K562 (cell line): ENCODE measurements around the gene LRP1B. TPM values are rescaled to one million over a fixed set of nuclear protein-coding genes. Genes with fewer than 3 reads are reported as not detected.

ENCODE experiments used
- ATAC-seq: fragments of 200-7000 bp; cut with Tn5 transposase; 3 replicates; pipeline ENCODE4 v1.9.1; 2020; ENCODE audit warnings: moderate library complexity
- BruUV-seq: library from RNA; stranded (reverse); fragments of 400-500 nt; replicated peaks from 2 replicates; lab custom pipeline; 2021; lab: Mats Ljungman, UMichigan
- CTCF ChIA-PET: fragments of 300-600 bp; formaldehyde crosslinking; extraction: SDS; loops from one replicate; lab custom pipeline; 2021; ENCODE audit warnings: low intra/inter-chr PET ratio; lab: Yijun Ruan, JAX
- POLR2A ChIA-PET: fragments of 300-600, 350-650 bp; sonication (Branson Sonifier 250); formaldehyde crosslinking; extraction: SDS; loops from one replicate; lab custom pipeline; 2021; ENCODE audit warnings: antibody characterized with exemption, inconsistent platforms; lab: Yijun Ruan, JAX
- DNase-seq, 4 experiments: peaks; one replicate each; pipeline versions ENCODE4 v3.0.0 to v3.0.0-alpha.2; 2011 to 2018; ENCODE audit warnings: low spot score in 3 of 4, mixed read lengths in 3 of 4; ENCODE audit errors: extremely low read depth in 1 of 4
- FAIRE-seq: peaks from 2 replicates; lab custom pipeline; 2011; peaks lifted over from hg19 to GRCh38; lab: Jason Lieb, UNC
- H2AFZ ChIP-seq: 2 replicates; pipeline ENCODE4 v1.6.0; 2011; ENCODE audit warnings: low read depth, low read length, control low read depth, inconsistent platforms
- H3K27ac ChIP-seq: fragments of 200-600 bp; 3 replicates; pipeline ENCODE4 v1.8.0; 2011; ENCODE audit warnings: low read depth, mild to moderate bottlenecking, control low read depth, inconsistent platforms, low read length, moderate library complexity, mixed read lengths; ENCODE audit errors: extremely low read depth
- H3K27me3 ChIP-seq, 2 experiments: fragments of 300-600 bp in 1 of 2; 2 replicates in 1 of 2; 3 replicates in 1 of 2; pipeline versions ENCODE4 v1.6.0 to v1.8.0; 2011; ENCODE audit warnings: inconsistent platforms in 2 of 2, low read length in 2 of 2, mild to moderate bottlenecking in 1 of 2, mixed read lengths in 1 of 2, moderate library complexity in 1 of 2; ENCODE audit not compliant: control insufficient read depth in 2 of 2, insufficient read depth in 2 of 2
- H3K36me3 ChIP-seq: fragments of 300-600 bp; 3 replicates; pipeline ENCODE4 v1.8.0; 2011; ENCODE audit warnings: mild to moderate bottlenecking, low read length, inconsistent platforms; ENCODE audit not compliant: control insufficient read depth, insufficient read depth
- H3K4me1 ChIP-seq, 2 experiments: fragments of 200-600 bp in 1 of 2; replicated peaks in 1 of 2; 2 replicates in 1 of 2; 3 replicates in 1 of 2; pipeline versions ENCODE4 v1.5.1 to v1.8.0; 2011; ENCODE audit warnings: inconsistent platforms in 2 of 2, low read length in 2 of 2, mild to moderate bottlenecking in 1 of 2, mixed read lengths in 1 of 2, moderate library complexity in 1 of 2; ENCODE audit not compliant: control insufficient read depth in 2 of 2, insufficient read depth in 2 of 2
- H3K4me2 ChIP-seq: 2 replicates; pipeline ENCODE4 v1.6.1; 2011; ENCODE audit warnings: low read length, control low read depth, inconsistent platforms, mixed read lengths; ENCODE audit not compliant: insufficient read depth
- H3K4me3 ChIP-seq: fragments of 200-600 bp; sonication (generic), shearing (Covaris generic); 2 replicates; pipeline ENCODE4 v1.5.1; 2016; ENCODE audit warnings: control low read depth, inconsistent platforms
- H3K79me2 ChIP-seq: fragments of 200-600 bp; 3 replicates; pipeline ENCODE4 v1.8.0; 2011; ENCODE audit warnings: low read length, inconsistent platforms; ENCODE audit not compliant: control insufficient read depth, insufficient read depth
- H3K9ac ChIP-seq, 2 experiments: 2 replicates each; pipeline versions ENCODE4 v1.6.0 to v1.6.1; 2011; ENCODE audit warnings: low read depth in 2 of 2, low read length in 2 of 2, control low read depth in 1 of 2, inconsistent platforms in 1 of 2, mild to moderate bottlenecking in 1 of 2, mixed read lengths in 1 of 2; ENCODE audit not compliant: insufficient read depth in 1 of 2
- H3K9me1 ChIP-seq: one replicate; pipeline ENCODE4 v1.6.0; 2011; ENCODE audit warnings: inconsistent platforms, mild to moderate bottlenecking, low read length, moderate library complexity; ENCODE audit not compliant: control insufficient read depth, insufficient read depth
- H3K9me3 ChIP-seq: replicated peaks from 2 replicates; pipeline ENCODE4 v1.5.1; 2011; ENCODE audit warnings: low read depth, low read length, inconsistent platforms; ENCODE audit not compliant: control insufficient read depth, insufficient read depth
- H4K20me1 ChIP-seq: replicated peaks from 2 replicates; pipeline ENCODE4 v1.6.1; 2011; ENCODE audit warnings: low read length, inconsistent platforms, mixed read lengths; ENCODE audit not compliant: control insufficient read depth, insufficient read depth
- DDX20 ChIP-seq: fragments of 450-650 bp; IDR thresholded peaks from 2 replicates; pipeline ENCODE4 v1.6.1; 2016; ENCODE audit warnings: missing genetic modification characterization, low read depth, mild to moderate bottlenecking, missing compliant biosample characterization, moderate library complexity
- EHMT2 ChIP-seq: fragments of 450-650 bp; IDR thresholded peaks from 2 replicates; pipeline ENCODE4 v1.6.1; 2018; ENCODE audit warnings: antibody characterized with exemption
- HDGF ChIP-seq: fragments of 450-650 bp; IDR thresholded peaks from 2 replicates; pipeline ENCODE4 v1.6.1; 2016
- KAT2B ChIP-seq: IDR thresholded peaks from one replicate; pipeline ENCODE4 v1.6.1; 2012; ENCODE audit warnings: low read depth, mild to moderate bottlenecking, control low read depth, inconsistent platforms, low read length, moderate library complexity
- POLR2A ChIP-seq: fragments of 450-650 bp; conservative IDR thresholded peaks from 2 replicates; pipeline ENCODE4 v1.6.1; 2016
- SAP30 ChIP-seq: fragments of 200-600 bp; sonication (generic); IDR thresholded peaks from 2 replicates; pipeline ENCODE4 v1.6.1; 2012; ENCODE audit warnings: borderline replicate concordance, low read depth, mild to moderate bottlenecking, moderate library complexity, low read length, control low read depth, inconsistent platforms; ENCODE audit not compliant: insufficient read depth, poor library complexity, severe bottlenecking
- ZNF3 ChIP-seq: fragments of 250-450 bp; sonication (Bioruptor Pico); IDR thresholded peaks from 2 replicates; pipeline ENCODE4 v1.5.0; 2021; ENCODE audit warnings: mild to moderate bottlenecking, moderate library complexity
- WGBS: fragments of 100-300 bp; shearing (Covaris generic); methylation state at CpG from one replicate; pipeline ENCODE4 v1.1.6; 2016; ENCODE audit warnings: low coverage, mixed read lengths; ENCODE audit not compliant: insufficient coverage; ENCODE audit errors: missing lambda C conversion rate; 5-methylcytosine and 5-hydroxymethylcytosine counted together
- in situ Hi-C: fragments of 300-500 bp; cut with MboI; formaldehyde crosslinking; loops from 4 replicates; pipeline ENCODE4 v1.15.0; 2018; ENCODE audit warnings: inconsistent platforms, mixed read lengths
- intact Hi-C: fragments of 100-400 bp; cut with micrococcal nuclease; formaldehyde crosslinking; loops from 2 replicates; pipeline ENCODE4 v1.14.2; 2022
- polyA plus RNA-seq, 8 experiments: library from polyadenylated mRNA; depleted of rRNA in 4 of 8; stranded (reverse) in 5 of 8; unstranded in 3 of 8; fragments of >200 nt; fragmentation: Nextera tagmentation in 2 of 8; fragmentation: Illumina TruSeq in 1 of 8; extraction: Ambion mirVana in 2 of 8; extraction: Trizol in 1 of 8; gene quantifications; 2 replicates each; pipeline versions ENCODE4 v1.2.1 to v1.2.3, GENCODE V29; 2011 to 2014; ENCODE audit warnings: inconsistent platforms in 1 of 8, missing spikeins in 1 of 8
- total RNA-seq, 7 experiments: library from RNA; depleted of rRNA in 6 of 7; stranded (reverse); fragments of >200 nt in 6 of 7; fragmentation: Illumina TruSeq in 2 of 7; extraction: Trizol in 2 of 7; gene quantifications; 2 replicates each; pipeline versions ENCODE4 v1.2.1 to v1.2.3, GENCODE V29; 2011 to 2021; ENCODE audit warnings: low replicate concordance in 1 of 7
- TF ChIP-seq, protein P1 (sequence below): sonication (generic); formaldehyde crosslinking; IDR thresholded peaks from 2 replicates; pipeline ENCODE4 v1.8.0; 2022; ENCODE audit warnings: mild to moderate bottlenecking, missing genetic modification reagents, borderline replicate concordance
- TF ChIP-seq, protein P2 (sequence below): sonication (generic); formaldehyde crosslinking; IDR thresholded peaks from 2 replicates; pipeline ENCODE4 v1.8.0; 2022; ENCODE audit warnings: mild to moderate bottlenecking, missing genetic modification reagents
- TF ChIP-seq, protein P3 (sequence below): fragments of 450-650 bp; formaldehyde crosslinking; IDR thresholded peaks from 2 replicates; pipeline ENCODE4 v1.4.0; 2020; ENCODE audit warnings: mild to moderate bottlenecking, moderate library complexity
- TF ChIP-seq, protein P4 (sequence below): fragments of 450-650 bp; IDR thresholded peaks from 2 replicates; pipeline ENCODE4 v1.6.1; 2014; ENCODE audit warnings: low read depth, mild to moderate bottlenecking, moderate library complexity, borderline replicate concordance

Gene LRP1B
- total and polyA plus RNA-seq, 9 of the 15 experiments (the other 6 are each of a cell fraction or from before 2014, with no cell fraction given): not detected

DNA sequence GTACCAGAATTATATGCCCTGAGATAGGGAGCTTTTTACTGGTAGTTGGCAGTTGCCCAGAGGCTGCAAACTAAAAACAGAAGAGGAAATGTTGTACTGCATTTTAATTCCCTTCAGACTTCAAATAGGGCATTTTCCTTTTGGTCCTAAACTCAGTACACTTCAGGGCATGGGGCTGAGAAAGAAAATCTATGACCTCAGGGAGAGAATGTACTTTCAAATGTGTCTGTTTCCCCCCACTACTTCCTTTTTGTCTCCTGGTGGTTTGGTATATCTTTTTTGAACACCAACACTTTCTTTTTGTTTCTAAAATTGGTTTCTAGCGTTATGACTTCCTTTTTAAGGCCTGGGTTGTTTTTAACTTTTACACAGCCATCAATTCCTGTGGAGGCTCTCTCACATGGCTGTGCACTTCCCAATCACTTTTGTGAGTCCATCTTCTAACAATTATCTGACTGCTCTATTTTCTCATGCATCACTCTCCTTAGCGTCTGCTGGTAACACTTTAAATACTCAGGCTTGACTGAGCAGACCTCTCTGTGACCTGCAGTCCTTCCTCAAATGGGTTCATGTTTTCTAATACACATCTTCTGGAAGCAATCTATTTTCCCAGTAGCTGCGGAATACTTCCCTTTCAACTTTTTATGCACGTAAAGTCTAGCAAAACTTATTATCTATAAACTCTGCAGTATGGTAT lies 596.0 kb downstream of the LRP1B start (continued):
- TF ChIP-seq, protein P1, sequence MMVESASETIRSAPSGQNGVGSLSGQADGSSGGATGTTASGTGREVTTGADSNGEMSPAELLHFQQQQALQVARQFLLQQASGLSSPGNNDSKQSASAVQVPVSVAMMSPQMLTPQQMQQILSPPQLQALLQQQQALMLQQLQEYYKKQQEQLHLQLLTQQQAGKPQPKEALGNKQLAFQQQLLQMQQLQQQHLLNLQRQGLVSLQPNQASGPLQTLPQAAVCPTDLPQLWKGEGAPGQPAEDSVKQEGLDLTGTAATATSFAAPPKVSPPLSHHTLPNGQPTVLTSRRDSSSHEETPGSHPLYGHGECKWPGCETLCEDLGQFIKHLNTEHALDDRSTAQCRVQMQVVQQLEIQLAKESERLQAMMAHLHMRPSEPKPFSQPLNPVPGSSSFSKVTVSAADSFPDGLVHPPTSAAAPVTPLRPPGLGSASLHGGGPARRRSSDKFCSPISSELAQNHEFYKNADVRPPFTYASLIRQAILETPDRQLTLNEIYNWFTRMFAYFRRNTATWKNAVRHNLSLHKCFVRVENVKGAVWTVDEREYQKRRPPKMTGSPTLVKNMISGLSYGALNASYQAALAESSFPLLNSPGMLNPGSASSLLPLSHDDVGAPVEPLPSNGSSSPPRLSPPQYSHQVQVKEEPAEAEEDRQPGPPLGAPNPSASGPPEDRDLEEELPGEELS: no peak
- TF ChIP-seq, protein P2, sequence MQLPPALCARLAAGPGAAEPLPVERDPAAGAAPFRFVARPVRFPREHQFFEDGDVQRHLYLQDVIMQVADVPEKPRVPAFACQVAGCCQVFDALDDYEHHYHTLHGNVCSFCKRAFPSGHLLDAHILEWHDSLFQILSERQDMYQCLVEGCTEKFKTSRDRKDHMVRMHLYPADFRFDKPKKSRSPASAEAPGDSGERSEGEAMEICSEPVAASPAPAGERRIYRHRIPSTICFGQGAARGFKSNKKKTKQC (CRISPR knock-in tag): no peak
- TF ChIP-seq DDX20 (tag): no peak
- TF ChIP-seq POLR2A: no peak
- no peak for TF ChIP-seq EHMT2

DNA sequence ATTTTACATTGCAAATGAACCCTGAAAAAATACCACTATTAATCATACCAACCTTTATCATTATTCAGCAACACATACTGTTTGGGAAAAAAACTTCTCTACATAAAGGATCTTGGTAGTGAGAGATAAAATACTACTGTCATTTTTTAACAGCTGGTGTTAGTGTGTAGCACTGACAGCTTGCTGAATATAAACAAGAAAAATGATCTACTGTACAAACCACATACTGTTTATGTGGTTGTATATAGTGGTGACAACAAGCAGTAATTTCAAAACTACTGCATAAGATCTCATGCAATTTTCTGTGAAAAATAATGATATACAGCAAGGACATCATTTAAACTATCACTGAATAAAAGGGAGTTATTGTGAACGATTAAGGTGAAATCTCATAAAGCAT lies 601.2 kb downstream of the LRP1B start:
- Histone ChIP-seq H4K20me1 (no peaks in the 10 kb centered on the region), H3K9ac (no peak overlapping the region), H3K4me2 (no peak overlapping the region), H3K9me1 (no peaks in the 10 kb centered on the region), H3K27ac (no peak overlapping the region), H2AFZ (no peak overlapping the region), H3K4me3 (no peak overlapping the region), H3K9me3 (no peaks in the 10 kb centered on the region), H3K36me3 (no peaks in the 10 kb centered on the region), H3K4me1 (no peaks in the 10 kb centered on the region), H3K79me2 (no peaks in the 10 kb centered on the region), H3K27me3 (no peaks in the 10 kb centered on the region)
- intact Hi-C loops: no loop called here
- DNase-seq: no peak
- ChIA-PET POLR2A (no interaction called here), CTCF (no interaction called here)
- FAIRE-seq: no peak
- whole genome bisulfite sequencing: 6% methylated on average over 1 of the region's 1 CpG
- BruUV-seq: no TSS peak
- ATAC-seq: no peak
- in situ Hi-C loops: no loop called here
- TF ChIP-seq, protein P3, sequence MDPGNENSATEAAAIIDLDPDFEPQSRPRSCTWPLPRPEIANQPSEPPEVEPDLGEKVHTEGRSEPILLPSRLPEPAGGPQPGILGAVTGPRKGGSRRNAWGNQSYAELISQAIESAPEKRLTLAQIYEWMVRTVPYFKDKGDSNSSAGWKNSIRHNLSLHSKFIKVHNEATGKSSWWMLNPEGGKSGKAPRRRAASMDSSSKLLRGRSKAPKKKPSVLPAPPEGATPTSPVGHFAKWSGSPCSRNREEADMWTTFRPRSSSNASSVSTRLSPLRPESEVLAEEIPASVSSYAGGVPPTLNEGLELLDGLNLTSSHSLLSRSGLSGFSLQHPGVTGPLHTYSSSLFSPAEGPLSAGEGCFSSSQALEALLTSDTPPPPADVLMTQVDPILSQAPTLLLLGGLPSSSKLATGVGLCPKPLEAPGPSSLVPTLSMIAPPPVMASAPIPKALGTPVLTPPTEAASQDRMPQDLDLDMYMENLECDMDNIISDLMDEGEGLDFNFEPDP: no peak
- no peak for TF ChIP-seq KAT2B
- no peak for TF ChIP-seq SAP30
- TF ChIP-seq HDGF: no peak
- no peak for TF ChIP-seq ZNF3 (CRISPR knock-in tag)
- TF ChIP-seq, protein P4, sequence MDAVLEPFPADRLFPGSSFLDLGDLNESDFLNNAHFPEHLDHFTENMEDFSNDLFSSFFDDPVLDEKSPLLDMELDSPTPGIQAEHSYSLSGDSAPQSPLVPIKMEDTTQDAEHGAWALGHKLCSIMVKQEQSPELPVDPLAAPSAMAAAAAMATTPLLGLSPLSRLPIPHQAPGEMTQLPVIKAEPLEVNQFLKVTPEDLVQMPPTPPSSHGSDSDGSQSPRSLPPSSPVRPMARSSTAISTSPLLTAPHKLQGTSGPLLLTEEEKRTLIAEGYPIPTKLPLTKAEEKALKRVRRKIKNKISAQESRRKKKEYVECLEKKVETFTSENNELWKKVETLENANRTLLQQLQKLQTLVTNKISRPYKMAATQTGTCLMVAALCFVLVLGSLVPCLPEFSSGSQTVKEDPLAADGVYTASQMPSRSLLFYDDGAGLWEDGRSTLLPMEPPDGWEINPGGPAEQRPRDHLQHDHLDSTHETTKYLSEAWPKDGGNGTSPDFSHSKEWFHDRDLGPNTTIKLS: no peak
